Upper lobe of right lung (tissue), 1 donor: Measurements from ENCODE around the gene KPNB1. TPM values are rescaled to one million over a fixed set of nuclear protein-coding genes. Genes with fewer than 3 reads are reported as not detected.

ENCODE experiments used
- ATAC-seq: fragments of 200-7000 bp; cut with Tn5 transposase; one replicate; pipeline ENCODE4 v1.9.1; 2020; ENCODE audit warnings: mild to moderate bottlenecking, moderate library complexity
- DNase-seq: peaks from one replicate; pipeline ENCODE4 v3.0.0-alpha.2; 2020
- H3K27ac ChIP-seq: fragments of 200-600 bp; one replicate; pipeline ENCODE4 v1.8.0; 2022
- H3K27me3 ChIP-seq: fragments of 200-600 bp; one replicate; pipeline ENCODE4 v1.8.0; 2022; ENCODE audit warnings: mild to moderate bottlenecking
- H3K36me3 ChIP-seq: fragments of 200-600 bp; one replicate; pipeline ENCODE4 v1.8.0; 2022
- H3K4me1 ChIP-seq: fragments of 200-600 bp; one replicate; pipeline ENCODE4 v1.8.0; 2022
- H3K4me3 ChIP-seq: fragments of 200-600 bp; one replicate; pipeline ENCODE4 v1.8.0; 2022; ENCODE audit warnings: mild to moderate bottlenecking
- H3K9me3 ChIP-seq: fragments of 200-600 bp; one replicate; pipeline ENCODE4 v1.8.0; 2022
- CTCF ChIP-seq: fragments of 200-600 bp; IDR thresholded peaks from one replicate; pipeline ENCODE4 v1.8.0; 2022; ENCODE audit warnings: antibody characterized with exemption
- intact Hi-C: fragments of 100-400 bp; cut with DNase I; formaldehyde crosslinking; loops from one replicate; pipeline ENCODE4 v1.11.0; 2022
- long read RNA-seq: library from polyadenylated mRNA; unstranded; transcript quantifications from one replicate; pipeline ENCODE4 v2.0.0, GENCODE V29; 2021
- total RNA-seq: library from RNA; stranded (reverse); fragmentation: NEBNext Ultra II Directional; extraction: Animal tissue kit (Norgen Biotek cat#: 25700); gene quantifications from one replicate; pipeline ENCODE4 v1.2.1, GENCODE V29; 2021
- donor health status: DM: no; HTN: yes; CAD: no; lungs with severe emphysema.

The KPNB1 gene
- total RNA-seq: 196 TPM
- long read RNA-seq, full-length matches to known transcripts: 92 of 118 reads
- long read RNA-seq, partial matches to known transcripts: 11 of 118 reads
- long read RNA-seq, other reads (novel, unspliced or antisense): 15 of 118 reads

- Histone ChIP-seq H3K9me3 (no peaks in the 10 kb centered on the region), H3K27me3 (no peaks in the 10 kb centered on the region), H3K36me3 (peaks cover 26% of the 10 kb centered on the region), H3K4me3 (peak within 1 kb of the TSS; percentile 92), H3K4me1 (peaks cover 24% of the 10 kb centered on the region), H3K27ac (peak within 1 kb of the TSS; percentile 88)
- DNase-seq (peak; percentile 100), ATAC-seq (peak; percentile 90)
- no peak for TF ChIP-seq CTCF
- intact Hi-C loops: no loop called here
Measured at GRCh38 chr17:47649153-47649971, at the start of gene KPNB1. TSS of gene KPNB1 (plus strand) at chr17:47649919. CDS start at chr17:47650245, 326 bp downstream.

- Histone ChIP-seq H3K27me3 (no peaks in the 10 kb centered on the region), H3K4me3 (no peak overlapping the region), H3K27ac (no peak overlapping the region), H3K4me1 (no peaks in the 10 kb centered on the region), H3K36me3 (peaks cover 98% of the 10 kb centered on the region), H3K9me3 (no peaks in the 10 kb centered on the region)
- ATAC-seq (no peak), DNase-seq (no peak)
- intact Hi-C loops: no loop called here
- TF ChIP-seq CTCF: no peak
Measured at GRCh38 chr17:47603830-47604597, 45.7 kb upstream of the KPNB1 start.

- peaks cover 98% of the 10 kb centered on the region for H3K36me3 ChIP-seq
- no peaks in the 10 kb centered on the region for H3K9me3 ChIP-seq
- H3K4me3 ChIP-seq: no peak overlapping the region
- no peak for TF ChIP-seq CTCF
- no peaks in the 10 kb centered on the region for H3K4me1 ChIP-seq
- intact Hi-C loops: no loop called here
- no peak overlapping the region for H3K27ac ChIP-seq
- no peaks in the 10 kb centered on the region for H3K27me3 ChIP-seq
- ATAC-seq (no peak), DNase-seq (no peak)
Measured at GRCh38 chr17:47604598-47604927, 45.2 kb upstream of the KPNB1 start.

GRCh38 chr17:47605011-47605410, 44.7 kb upstream of the KPNB1 start:
- ATAC-seq (no peak), DNase-seq (no peak)
- no peak overlapping the region for H3K27ac ChIP-seq
- H3K36me3 ChIP-seq: peaks cover 98% of the 10 kb centered on the region
- no peak overlapping the region for H3K4me3 ChIP-seq
- H3K27me3 ChIP-seq: no peaks in the 10 kb centered on the region
- no peaks in the 10 kb centered on the region for H3K4me1 ChIP-seq
- no peak for TF ChIP-seq CTCF
- H3K9me3 ChIP-seq: no peaks in the 10 kb centered on the region
- intact Hi-C loops: no loop called here

GRCh38 chr17:47607481-47607880, 42.2 kb upstream of the KPNB1 start:
- no peaks in the 10 kb centered on the region for H3K9me3 ChIP-seq
- DNase-seq (no peak), ATAC-seq (no peak)
- no peaks in the 10 kb centered on the region for H3K4me1 ChIP-seq
- no peak for TF ChIP-seq CTCF
- intact Hi-C loops: no loop called here
- H3K4me3 ChIP-seq: no peak overlapping the region
- no peaks in the 10 kb centered on the region for H3K27me3 ChIP-seq
- peaks cover 88% of the 10 kb centered on the region for H3K36me3 ChIP-seq
- H3K27ac ChIP-seq: no peak overlapping the region
